Loucy (cell line): ENCODE data around the gene MAP9.

Experiments used
- H2AFZ ChIP-seq: fragments of 200-600 bp; sonication (generic); 2 replicates; pipeline ENCODE4 v1.6.0; 2016; ENCODE audit warnings: antibody characterized with exemption, mild to moderate bottlenecking, low read length, moderate library complexity
- H3F3A ChIP-seq: fragments of 200-600 bp; 2 replicates; pipeline ENCODE4 v1.6.0; 2016; ENCODE audit warnings: antibody characterized with exemption, low read depth, mild to moderate bottlenecking
- H3K27me3 ChIP-seq: fragments of 200-600 bp; sonication (generic); 2 replicates; pipeline ENCODE4 v1.6.1; 2014; ENCODE audit warnings: low read length, mild to moderate bottlenecking; ENCODE audit not compliant: insufficient read depth, poor library complexity, severe bottlenecking
- H3K36me3 ChIP-seq: fragments of 200-600 bp; sonication (generic); 2 replicates; pipeline ENCODE4 v1.6.1; 2016; ENCODE audit warnings: low read length; ENCODE audit not compliant: insufficient read depth
- H3K4me1 ChIP-seq: fragments of 200-600 bp; sonication (generic); 2 replicates; pipeline ENCODE4 v1.5.1; 2014; ENCODE audit warnings: low read length, mild to moderate bottlenecking; ENCODE audit not compliant: insufficient read depth, poor library complexity, severe bottlenecking
- H3K4me2 ChIP-seq: fragments of 200-600 bp; sonication (generic); 2 replicates; pipeline ENCODE4 v1.6.0; 2014; ENCODE audit warnings: antibody characterized with exemption, low read length, low read depth, mild to moderate bottlenecking; ENCODE audit not compliant: poor library complexity, severe bottlenecking
- H3K4me3 ChIP-seq: fragments of 200-600 bp; sonication (generic); 2 replicates; pipeline ENCODE4 v1.5.1; 2014; ENCODE audit warnings: low read length, mild to moderate bottlenecking, mixed read lengths; ENCODE audit not compliant: poor library complexity, severe bottlenecking
- H3K79me2 ChIP-seq: fragments of 200-600 bp; sonication (generic); 2 replicates; pipeline ENCODE4 v1.6.1; 2014; ENCODE audit warnings: low read length; ENCODE audit not compliant: insufficient read depth
- H3K9ac ChIP-seq: fragments of 200-600 bp; sonication (generic); 2 replicates; pipeline ENCODE4 v1.6.0; 2014; ENCODE audit warnings: mild to moderate bottlenecking, low read depth, low read length, moderate library complexity; ENCODE audit not compliant: poor library complexity, severe bottlenecking
- H3K9me2 ChIP-seq: fragments of 200-600 bp; sonication (generic); replicated peaks from 2 replicates; pipeline ENCODE4 v1.6.1; 2016; ENCODE audit warnings: low read depth, low read length, mixed read lengths
- H3K9me3 ChIP-seq: fragments of 200-600 bp; sonication (generic); 2 replicates; pipeline ENCODE4 v1.6.1; 2014; ENCODE audit warnings: mild to moderate bottlenecking, antibody characterized with exemption, low read length, low read depth; ENCODE audit not compliant: insufficient read depth
- H4K20me1 ChIP-seq: fragments of 200-600 bp; sonication (generic); 2 replicates; pipeline ENCODE4 v1.6.0; 2014; ENCODE audit warnings: antibody characterized with exemption, low read length, mild to moderate bottlenecking; ENCODE audit not compliant: insufficient read depth, poor library complexity, severe bottlenecking
- CTCF ChIP-seq: fragments of 200-600 bp; sonication (generic); conservative IDR thresholded peaks from 2 replicates; pipeline ENCODE4 v1.5.1; 2014; ENCODE audit warnings: mild to moderate bottlenecking, antibody characterized with exemption, low read length
- EZH2phosphoT487 ChIP-seq: fragments of 200-600 bp; IDR thresholded peaks from 2 replicates; pipeline ENCODE4 v1.6.1; 2018; ENCODE audit warnings: antibody characterized with exemption, mild to moderate bottlenecking, moderate library complexity, borderline replicate concordance

Gene MAP9

GRCh38 chr4:155399974-155400697 is 23.4 kb upstream of the MAP9 start:
- no peak overlapping the region for H2AFZ ChIP-seq
- no peaks in the 10 kb centered on the region for H3F3A ChIP-seq
- H3K36me3 ChIP-seq, result no peaks in the 10 kb centered on the region
- H4K20me1 ChIP-seq, result no peaks in the 10 kb centered on the region
- no peaks in the 10 kb centered on the region for H3K9me2 ChIP-seq
- H3K4me3 ChIP-seq, result no peak overlapping the region
- H3K4me1 ChIP-seq, result no peaks in the 10 kb centered on the region
- no peaks in the 10 kb centered on the region for H3K9me3 ChIP-seq
- H3K4me2 ChIP-seq, result no peak overlapping the region
- H3K9ac ChIP-seq, result no peak overlapping the region
- TF ChIP-seq CTCF, result no peak
- TF ChIP-seq EZH2phosphoT487, result no peak
- no peaks in the 10 kb centered on the region for H3K27me3 ChIP-seq
- no peaks in the 10 kb centered on the region for H3K79me2 ChIP-seq

GRCh38 chr4:155392481-155393184 is 15.9 kb upstream of the MAP9 start:
- H4K20me1 ChIP-seq, result no peaks in the 10 kb centered on the region
- H2AFZ ChIP-seq, result no peak overlapping the region
- H3K36me3 ChIP-seq, result no peaks in the 10 kb centered on the region
- TF ChIP-seq CTCF (no peak), EZH2phosphoT487 (no peak)
- H3F3A ChIP-seq, result no peaks in the 10 kb centered on the region
- no peaks in the 10 kb centered on the region for H3K27me3 ChIP-seq
- H3K79me2 ChIP-seq, result no peaks in the 10 kb centered on the region
- no peaks in the 10 kb centered on the region for H3K9me3 ChIP-seq
- H3K4me3 ChIP-seq, result no peak overlapping the region
- H3K4me1 ChIP-seq, result no peaks in the 10 kb centered on the region
- H3K4me2 ChIP-seq, result no peak overlapping the region
- H3K9me2 ChIP-seq, result no peaks in the 10 kb centered on the region
- H3K9ac ChIP-seq, result no peak overlapping the region

GRCh38 chr4:155391932-155392331 is 15.2 kb upstream of the MAP9 start:
- no peak overlapping the region for H2AFZ ChIP-seq
- H3K27me3 ChIP-seq, result no peaks in the 10 kb centered on the region
- no peaks in the 10 kb centered on the region for H3K9me3 ChIP-seq
- no peaks in the 10 kb centered on the region for H3K4me1 ChIP-seq
- H3K36me3 ChIP-seq, result no peaks in the 10 kb centered on the region
- no peaks in the 10 kb centered on the region for H3K79me2 ChIP-seq
- no peak overlapping the region for H3K4me2 ChIP-seq
- H4K20me1 ChIP-seq, result no peaks in the 10 kb centered on the region
- no peaks in the 10 kb centered on the region for H3K9me2 ChIP-seq
- TF ChIP-seq CTCF (no peak), EZH2phosphoT487 (no peak)
- H3K9ac ChIP-seq, result no peak overlapping the region
- no peaks in the 10 kb centered on the region for H3F3A ChIP-seq
- H3K4me3 ChIP-seq, result no peak overlapping the region
